Natural killer cell (primary cell): ENCODE data around the gene PER1. TPM values are rescaled to one million over a fixed set of nuclear protein-coding genes. Genes with fewer than 3 reads are reported as not detected.

ENCODE experiments used
- ATAC-seq, 3 donors: fragments of 150-1000 bp in 2 of 3; fragments of 200-7000 bp in 1 of 3; cut with Tn5 transposase; 1 replicate in 1 of 3; 2 replicates in 2 of 3; pipeline ENCODE4 v1.10.0; 2021; ENCODE audit warnings: mild to moderate bottlenecking in 2 of 3, moderate library complexity in 2 of 3
- DNase-seq, 2 donors: peaks; one replicate each; pipeline versions ENCODE4 v3.0.0 to v3.0.0-alpha.2; 2013 to 2021; ENCODE audit warnings: mixed read lengths in 1 of 2
- H3K27ac ChIP-seq: one replicate; pipeline ENCODE4 v1.5.1; 2013; ENCODE audit warnings: mild to moderate bottlenecking, low read length
- H3K27me3 ChIP-seq: one replicate; pipeline ENCODE4 v1.6.1; 2013; ENCODE audit warnings: low read length; ENCODE audit not compliant: control insufficient read depth, insufficient read depth
- H3K36me3 ChIP-seq: one replicate; pipeline ENCODE4 v1.6.1; 2013; ENCODE audit warnings: low read length; ENCODE audit not compliant: control insufficient read depth, insufficient read depth
- H3K4me1 ChIP-seq: one replicate; pipeline ENCODE4 v1.6.1; 2013; ENCODE audit warnings: low read length; ENCODE audit not compliant: control insufficient read depth, insufficient read depth
- H3K4me3 ChIP-seq: one replicate; pipeline ENCODE4 v1.5.1; 2013; ENCODE audit warnings: low read length
- H3K9me3 ChIP-seq: one replicate; pipeline ENCODE4 v1.6.1; 2013; ENCODE audit warnings: low read length; ENCODE audit not compliant: control insufficient read depth, insufficient read depth
- H3K27ac Mint-ChIP-seq, 2 donors: one replicate each; pipeline ENCODE4 v1.8.0; 2022; ENCODE audit warnings: mild to moderate bottlenecking in 2 of 2, mixed read lengths in 2 of 2, moderate library complexity in 1 of 2
- H3K27me3 Mint-ChIP-seq, 2 donors: one replicate each; pipeline ENCODE4 v1.8.0; 2022; ENCODE audit warnings: low read depth in 2 of 2, mixed read lengths in 2 of 2
- H3K36me3 Mint-ChIP-seq: one replicate; pipeline ENCODE4 v1.8.0; 2022; ENCODE audit warnings: mixed read lengths
- H3K4me1 Mint-ChIP-seq, 2 donors: one replicate each; pipeline ENCODE4 v1.8.0; 2022; ENCODE audit warnings: mixed read lengths in 2 of 2
- H3K4me3 Mint-ChIP-seq: one replicate; pipeline ENCODE4 v1.8.0; 2022; ENCODE audit warnings: mild to moderate bottlenecking, moderate library complexity, mixed read lengths
- H3K9me3 Mint-ChIP-seq, 2 donors: one replicate each; pipeline ENCODE4 v1.8.0; 2022; ENCODE audit warnings: mixed read lengths in 2 of 2
- CTCF ChIP-seq: fragments of 200-600 bp; IDR thresholded peaks from one replicate; pipeline ENCODE4 v1.8.0; 2022; ENCODE audit warnings: antibody characterized with exemption
- WGBS: methylation state at CpG from one replicate; pipeline ENCODE4 v1.1.7; 2013; ENCODE audit warnings: missing lambda C conversion rate; ENCODE audit not compliant: insufficient coverage; 5-methylcytosine and 5-hydroxymethylcytosine counted together
- intact Hi-C: fragments of 100-400 bp; cut with micrococcal nuclease; formaldehyde crosslinking; loops from one replicate; pipeline ENCODE4 v1.14.2; 2022
- total RNA-seq, 4 donors: library from RNA; stranded (reverse); fragments of 120-200 nt in 1 of 4; gene quantifications; one replicate each; pipeline versions ENCODE4 v1.2.3 to v1.2.4, GENCODE V29; 2013 to 2022

The PER1 gene
- total RNA-seq, 3 donors from 2014 or later (not counting 1 experiment from before 2014, with no cell fraction given), result 636 to 1,422 (median 923) TPM

GRCh38 chr17:8121681-8122421, 30.4 kb downstream of the PER1 start:
- Histone ChIP-seq H3K9me3 (no peaks in the 10 kb centered on the region), H3K4me1 (peaks cover 84% of the 10 kb centered on the region), H3K27ac (no peak overlapping the region), H3K4me3 (peak overlapping the region; percentile 22), H3K27me3 (peaks cover 39% of the 10 kb centered on the region), H3K36me3 (no peaks in the 10 kb centered on the region)
- Mint-ChIP-seq H3K4me1 (peaks cover 82 to 85% of the 10 kb centered on the region in 2 donors), H3K4me3 (peak overlapping the region; percentile 93), H3K27ac (peak overlapping the region in 1 of 2 donors; percentile 98), H3K27me3 (peaks cover 45 to 57% of the 10 kb centered on the region in 2 donors), H3K9me3 (peaks cover 0 to 2% of the 10 kb centered on the region in 2 donors), H3K36me3 (peaks cover 12% of the 10 kb centered on the region)
- ATAC-seq (peak; percentile 10 to 29 (median 28)), DNase-seq (peak; percentile 57 to 69)
- under 1% methylated on average over 76 of the region's 76 CpGs for WGBS
- intact Hi-C loops, result no loop called here
- TF ChIP-seq CTCF, result peak; percentile 57

GRCh38 chr17:8121407-8121680, 30.9 kb downstream of the PER1 start:
- H3K4me1 ChIP-seq, result peaks cover 80% of the 10 kb centered on the region
- peak overlapping the region; percentile 93 for H3K4me3 Mint-ChIP-seq
- intact Hi-C loops, result no loop called here
- H3K27me3 Mint-ChIP-seq, result peaks cover 42 to 53% of the 10 kb centered on the region in 2 donors
- peaks cover 12% of the 10 kb centered on the region for H3K36me3 Mint-ChIP-seq
- H3K9me3 ChIP-seq, result no peaks in the 10 kb centered on the region
- peak overlapping the region; percentile 98 to 100 for H3K27ac Mint-ChIP-seq
- peaks cover 0 to 2% of the 10 kb centered on the region in 2 donors for H3K9me3 Mint-ChIP-seq
- DNase-seq (no peak), ATAC-seq (no peak)
- H3K27ac ChIP-seq, result no peak overlapping the region
- H3K4me3 ChIP-seq, result peak overlapping the region; percentile 24
- TF ChIP-seq CTCF, result no peak
- WGBS, result 0% methylated on average over 14 of the region's 25 CpGs
- H3K27me3 ChIP-seq, result peaks cover 44% of the 10 kb centered on the region
- peaks cover 77 to 80% of the 10 kb centered on the region in 2 donors for H3K4me1 Mint-ChIP-seq
- H3K36me3 ChIP-seq, result no peaks in the 10 kb centered on the region

DNA sequence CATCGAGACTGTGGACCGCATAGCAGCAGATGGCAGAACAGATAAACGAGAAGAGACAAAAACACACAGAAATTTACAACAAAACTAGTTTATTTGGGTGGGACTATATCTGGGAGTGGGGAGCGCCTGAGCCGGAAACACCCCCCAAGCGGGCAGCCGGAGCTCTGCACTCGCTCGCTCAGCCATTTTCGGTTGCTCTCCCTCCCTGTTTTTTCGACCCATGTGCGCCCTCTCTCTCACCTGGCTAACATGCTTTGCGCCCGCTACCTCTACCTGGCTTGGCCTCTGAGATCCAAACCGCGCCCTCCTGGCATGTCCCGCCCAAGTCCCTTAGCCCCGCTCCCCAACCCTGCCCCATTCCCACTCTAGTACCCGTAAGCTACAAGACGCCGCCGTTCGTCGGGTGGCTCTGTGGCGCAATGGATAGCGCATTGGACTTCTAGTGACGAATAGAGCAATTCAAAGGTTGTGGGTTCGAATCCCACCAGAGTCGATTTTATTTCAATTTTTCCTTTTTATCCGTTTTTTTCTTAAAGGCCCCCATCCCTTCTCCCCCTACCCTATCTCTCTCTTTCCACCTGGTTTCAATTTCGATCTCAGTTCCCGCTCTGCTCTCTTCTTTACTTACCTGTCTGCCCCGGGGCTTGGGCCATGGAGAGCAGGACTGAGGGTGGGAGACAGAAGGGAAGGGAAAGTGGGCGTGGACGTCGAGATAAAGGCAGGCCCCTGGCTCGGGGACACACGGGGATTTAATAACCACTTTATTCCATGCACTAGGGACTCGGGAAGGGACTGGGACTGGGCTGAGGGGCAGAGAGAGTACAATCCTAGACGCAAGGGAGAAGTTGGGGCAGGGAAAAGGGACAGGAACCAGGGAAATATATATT, 31.4 kb downstream of the PER1 start:
- peak overlapping the region; percentile 93 for H3K4me3 Mint-ChIP-seq
- Histone ChIP-seq H3K36me3 (no peaks in the 10 kb centered on the region), H3K4me3 (peak overlapping the region; percentile 24), H3K9me3 (no peaks in the 10 kb centered on the region), H3K27ac (no peak overlapping the region), H3K4me1 (peaks cover 75% of the 10 kb centered on the region), H3K27me3 (peaks cover 50% of the 10 kb centered on the region)
- DNase-seq, result peak; percentile 54 to 82
- H3K9me3 Mint-ChIP-seq, result no peaks in the 10 kb centered on the region
- peaks cover 12% of the 10 kb centered on the region for H3K36me3 Mint-ChIP-seq
- intact Hi-C loops, result loop anchor here (1.0 kb wide), 1 partner anchor 102 kb away; no protein-coding TSS in a partner anchor
- peak; percentile 24 for TF ChIP-seq CTCF
- peaks cover 46 to 52% of the 10 kb centered on the region in 2 donors for H3K27me3 Mint-ChIP-seq
- under 1% methylated on average over 32 of the region's 40 CpGs for WGBS
- H3K4me1 Mint-ChIP-seq, result peaks cover 71 to 74% of the 10 kb centered on the region in 2 donors
- peak overlapping the region; percentile 98 to 100 for H3K27ac Mint-ChIP-seq
- peak; percentile 5 to 11 (median 9) for ATAC-seq
